ENCODE measurements around the gene EXOC6B.
A peak's percentile ranks its signal among the peaks of the same experiment; 100 is the strongest.

The EXOC6B gene

DNA sequence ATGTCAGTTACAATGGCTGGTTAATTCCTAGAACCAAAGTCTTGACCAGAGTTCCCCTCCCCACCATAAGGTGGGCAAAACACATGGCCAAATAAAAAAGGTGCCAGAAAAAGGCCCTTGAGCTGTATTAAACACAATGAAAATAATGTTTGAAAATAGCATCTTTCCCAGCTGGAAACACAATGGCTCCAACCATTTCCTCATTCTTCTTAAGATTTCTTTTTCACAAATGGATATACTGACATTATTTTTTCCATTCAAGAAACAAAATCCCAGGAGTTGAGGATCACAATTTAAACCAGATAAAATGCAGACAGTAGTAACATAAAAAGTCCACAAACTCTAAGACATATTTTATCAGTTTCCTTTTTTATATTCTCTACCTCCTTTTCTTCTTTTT lies 143.8 kb downstream of the EXOC6B start:
- H3K4me3 ChIP-seq (ENCODE audit: low read depth, low read length) = no peak overlapping the region
- no peaks in the 10 kb centered on the region for H3K36me3 ChIP-seq (ENCODE audit: insufficient read depth, low read length)
- no peaks in the 10 kb centered on the region for H3K27me3 ChIP-seq (ENCODE audit: insufficient read depth, low read length)
- no peaks in the 10 kb centered on the region for H3K79me2 ChIP-seq (ENCODE audit: control insufficient read depth, insufficient read depth, low read length, unreplicated experiment)
- no peak overlapping the region for H3K27ac ChIP-seq (ENCODE audit: low read depth, low read length)
- no peak overlapping the region for H2AFZ ChIP-seq (ENCODE audit: low read length, unreplicated experiment)
- no peaks in the 10 kb centered on the region for H3K4me1 ChIP-seq (ENCODE audit: control insufficient read depth, insufficient read depth, low read length, unreplicated experiment)

GRCh38 chr2:72681016-72681995 lies 144.5 kb downstream of the EXOC6B start:
- no peaks in the 10 kb centered on the region for H3K36me3 ChIP-seq (ENCODE audit: insufficient read depth, low read length)
- no peaks in the 10 kb centered on the region for H3K27me3 ChIP-seq (ENCODE audit: insufficient read depth, low read length)
- no peak overlapping the region for H3K4me3 ChIP-seq (ENCODE audit: low read depth, low read length)
- no peak overlapping the region for H2AFZ ChIP-seq (ENCODE audit: low read length, unreplicated experiment)
- H3K79me2 ChIP-seq (ENCODE audit: control insufficient read depth, insufficient read depth, low read length, unreplicated experiment) = no peaks in the 10 kb centered on the region
- peaks cover 6% of the 10 kb centered on the region for H3K4me1 ChIP-seq (ENCODE audit: control insufficient read depth, insufficient read depth, low read length, unreplicated experiment)
- H3K27ac ChIP-seq (ENCODE audit: low read depth, low read length) = no peak overlapping the region

GRCh38 chr2:72678024-72678423 lies 147.8 kb downstream of the EXOC6B start:
- Histone ChIP-seq H3K27ac (ENCODE audit: low read depth, low read length) (no peak overlapping the region), H3K4me1 (ENCODE audit: control insufficient read depth, insufficient read depth, low read length, unreplicated experiment) (peaks cover 10% of the 10 kb centered on the region), H3K36me3 (ENCODE audit: insufficient read depth, low read length) (no peaks in the 10 kb centered on the region), H3K79me2 (ENCODE audit: control insufficient read depth, insufficient read depth, low read length, unreplicated experiment) (no peaks in the 10 kb centered on the region), H3K4me3 (ENCODE audit: low read depth, low read length) (no peak overlapping the region), H2AFZ (ENCODE audit: low read length, unreplicated experiment) (no peak overlapping the region), H3K27me3 (ENCODE audit: insufficient read depth, low read length) (no peaks in the 10 kb centered on the region)

GRCh38 chr2:72676341-72677025 lies 149.3 kb downstream of the EXOC6B start:
- H3K4me3 ChIP-seq (ENCODE audit: low read depth, low read length) = no peak overlapping the region
- no peaks in the 10 kb centered on the region for H3K27me3 ChIP-seq (ENCODE audit: insufficient read depth, low read length)
- no peaks in the 10 kb centered on the region for H3K79me2 ChIP-seq (ENCODE audit: control insufficient read depth, insufficient read depth, low read length, unreplicated experiment)
- H3K4me1 ChIP-seq (ENCODE audit: control insufficient read depth, insufficient read depth, low read length, unreplicated experiment) = peaks cover 10% of the 10 kb centered on the region
- H2AFZ ChIP-seq (ENCODE audit: low read length, unreplicated experiment) = no peak overlapping the region
- H3K27ac ChIP-seq (ENCODE audit: low read depth, low read length) = no peak overlapping the region
- H3K36me3 ChIP-seq (ENCODE audit: insufficient read depth, low read length) = no peaks in the 10 kb centered on the region

DNA sequence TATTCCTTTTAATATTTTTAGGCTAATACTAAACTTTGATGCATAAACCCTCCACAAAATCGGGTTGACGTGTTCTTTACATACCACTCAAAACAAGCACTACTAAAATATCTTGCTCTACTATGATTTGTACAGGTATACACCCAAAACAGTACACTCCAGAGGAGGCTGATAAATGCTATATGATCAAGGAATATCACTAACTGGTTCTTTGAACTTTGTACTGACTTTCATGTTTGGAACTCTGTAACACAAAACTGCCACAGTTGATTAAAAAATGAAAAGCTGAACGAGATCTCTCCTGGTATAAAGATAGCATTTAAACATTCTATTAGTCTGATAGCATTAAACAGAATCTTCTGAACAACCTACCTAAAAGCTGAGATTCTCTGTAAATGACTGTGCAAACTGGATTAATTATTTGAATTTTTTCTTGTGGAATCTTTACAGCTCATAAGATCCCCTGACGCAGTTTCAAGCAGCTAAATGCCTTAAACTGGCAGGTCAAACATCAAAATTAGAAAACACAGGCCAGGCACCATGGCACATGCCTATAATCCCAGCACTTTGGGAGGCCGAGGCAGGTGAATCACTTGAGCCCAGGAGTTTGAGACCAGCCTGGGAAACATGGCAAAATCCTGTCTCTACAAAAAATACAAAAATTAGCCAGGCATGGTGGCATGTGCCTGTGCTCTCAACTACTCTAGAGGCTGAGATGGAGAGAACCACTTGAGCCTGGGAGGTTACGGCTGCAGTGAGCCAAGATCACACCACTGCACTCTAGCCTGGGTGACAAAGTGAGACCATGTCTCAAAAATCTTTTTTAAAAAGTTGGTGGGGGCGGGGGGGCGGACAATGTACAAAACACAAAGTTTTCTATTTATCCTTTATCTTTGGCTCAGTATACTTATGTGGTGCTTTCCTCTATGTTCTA lies 150.6 kb downstream of the EXOC6B start:
- Histone ChIP-seq H3K27me3 (ENCODE audit: insufficient read depth, low read length) (no peaks in the 10 kb centered on the region), H3K4me1 (ENCODE audit: control insufficient read depth, insufficient read depth, low read length, unreplicated experiment) (peaks cover 10% of the 10 kb centered on the region)

DNA sequence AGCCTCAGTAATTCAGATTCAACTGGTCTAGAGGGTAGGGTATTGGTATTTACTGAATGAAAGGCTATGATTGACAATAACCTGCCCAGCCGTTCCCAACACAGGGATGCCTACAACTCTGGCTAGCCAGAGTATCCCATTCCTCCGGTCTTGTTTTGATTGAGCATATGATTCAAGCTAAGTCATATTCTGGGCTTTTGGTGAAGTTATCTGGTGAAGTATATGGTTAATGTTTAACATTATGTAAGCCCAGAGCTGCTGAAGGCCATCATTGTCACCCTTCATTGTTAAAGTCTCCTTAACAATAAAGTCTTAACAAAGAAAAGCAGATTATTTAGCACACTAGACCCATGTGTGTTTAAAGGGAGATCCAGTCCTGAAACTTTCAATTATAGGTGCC lies 152.6 kb downstream of the EXOC6B start:
- no peak overlapping the region for H2AFZ ChIP-seq (ENCODE audit: low read length, unreplicated experiment)
- peaks cover 16% of the 10 kb centered on the region for H3K4me1 ChIP-seq (ENCODE audit: control insufficient read depth, insufficient read depth, low read length, unreplicated experiment)
- H3K79me2 ChIP-seq (ENCODE audit: control insufficient read depth, insufficient read depth, low read length, unreplicated experiment) = no peaks in the 10 kb centered on the region
- H3K27ac ChIP-seq (ENCODE audit: low read depth, low read length) = no peak overlapping the region
- H3K36me3 ChIP-seq (ENCODE audit: insufficient read depth, low read length) = no peaks in the 10 kb centered on the region
- H3K27me3 ChIP-seq (ENCODE audit: insufficient read depth, low read length) = no peaks in the 10 kb centered on the region
- no peak overlapping the region for H3K4me3 ChIP-seq (ENCODE audit: low read depth, low read length)

More for the DNA sequence above, 150.6 kb downstream of the EXOC6B start:
- no peaks in the 10 kb centered on the region for H3K36me3 ChIP-seq (ENCODE audit: insufficient read depth, low read length)
- no peak overlapping the region for H3K4me3 ChIP-seq (ENCODE audit: low read depth, low read length)
- H3K27ac ChIP-seq (ENCODE audit: low read depth, low read length) = no peak overlapping the region
- H3K79me2 ChIP-seq (ENCODE audit: control insufficient read depth, insufficient read depth, low read length, unreplicated experiment) = no peaks in the 10 kb centered on the region
- H2AFZ ChIP-seq (ENCODE audit: low read length, unreplicated experiment) = no peak overlapping the region

GRCh38 chr2:72669121-72669520 lies 156.7 kb downstream of the EXOC6B start:
- no peaks in the 10 kb centered on the region for H3K27me3 ChIP-seq (ENCODE audit: insufficient read depth, low read length)
- H3K36me3 ChIP-seq (ENCODE audit: insufficient read depth, low read length) = no peaks in the 10 kb centered on the region
- H2AFZ ChIP-seq (ENCODE audit: low read length, unreplicated experiment) = peak overlapping the region; percentile 19
- H3K27ac ChIP-seq (ENCODE audit: low read depth, low read length) = peak overlapping the region; percentile 15; the same call in 1 of the 2 replicates
- H3K4me1 ChIP-seq (ENCODE audit: control insufficient read depth, insufficient read depth, low read length, unreplicated experiment) = peaks cover 9% of the 10 kb centered on the region
- H3K79me2 ChIP-seq (ENCODE audit: control insufficient read depth, insufficient read depth, low read length, unreplicated experiment) = no peaks in the 10 kb centered on the region
- no peak overlapping the region for H3K4me3 ChIP-seq (ENCODE audit: low read depth, low read length)

GRCh38 chr2:72668647-72669046 lies 157.2 kb downstream of the EXOC6B start:
- Histone ChIP-seq H3K36me3 (ENCODE audit: insufficient read depth, low read length) (no peaks in the 10 kb centered on the region), H3K27me3 (ENCODE audit: insufficient read depth, low read length) (no peaks in the 10 kb centered on the region), H3K27ac (ENCODE audit: low read depth, low read length) (no peak overlapping the region), H3K4me3 (ENCODE audit: low read depth, low read length) (no peak overlapping the region), H3K79me2 (ENCODE audit: control insufficient read depth, insufficient read depth, low read length, unreplicated experiment) (no peaks in the 10 kb centered on the region), H2AFZ (ENCODE audit: low read length, unreplicated experiment) (no peak overlapping the region), H3K4me1 (ENCODE audit: control insufficient read depth, insufficient read depth, low read length, unreplicated experiment) (peaks cover 9% of the 10 kb centered on the region)

- H2AFZ ChIP-seq (ENCODE audit: low read length, unreplicated experiment) = no peak overlapping the region
- H3K79me2 ChIP-seq (ENCODE audit: control insufficient read depth, insufficient read depth, low read length, unreplicated experiment) = no peaks in the 10 kb centered on the region
- no peaks in the 10 kb centered on the region for H3K36me3 ChIP-seq (ENCODE audit: insufficient read depth, low read length)
- no peak overlapping the region for H3K4me3 ChIP-seq (ENCODE audit: low read depth, low read length)
- H3K27me3 ChIP-seq (ENCODE audit: insufficient read depth, low read length) = no peaks in the 10 kb centered on the region
- no peak overlapping the region for H3K27ac ChIP-seq (ENCODE audit: low read depth, low read length)
- peaks cover 6% of the 10 kb centered on the region for H3K4me1 ChIP-seq (ENCODE audit: control insufficient read depth, insufficient read depth, low read length, unreplicated experiment)
Observed at GRCh38 chr2:72665448-72665847, 160.4 kb downstream of the EXOC6B start.

DNA sequence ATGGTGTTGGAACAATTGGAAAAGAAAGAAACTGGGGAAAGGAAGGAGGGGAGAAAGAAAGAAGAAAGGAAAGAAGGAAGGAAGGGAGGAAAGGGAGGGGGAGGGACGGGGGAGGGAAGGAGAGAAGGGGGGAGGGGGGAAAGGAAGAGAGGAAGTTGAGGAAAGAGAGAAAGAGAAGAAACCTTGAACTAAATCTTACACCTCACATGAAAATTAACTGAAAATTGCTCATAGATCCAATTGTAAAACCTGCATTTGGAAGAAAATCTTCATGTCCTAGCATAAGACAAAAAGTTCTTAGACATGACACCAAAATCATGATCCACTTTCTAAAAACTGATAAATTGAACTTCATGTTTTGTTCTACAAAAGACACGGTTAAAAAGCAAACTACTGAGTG lies 163.8 kb downstream of the EXOC6B start:
- H3K27ac ChIP-seq (ENCODE audit: low read depth, low read length) = no peak overlapping the region
- no peaks in the 10 kb centered on the region for H3K4me1 ChIP-seq (ENCODE audit: control insufficient read depth, insufficient read depth, low read length, unreplicated experiment)
- no peak overlapping the region for H2AFZ ChIP-seq (ENCODE audit: low read length, unreplicated experiment)
- no peak overlapping the region for H3K4me3 ChIP-seq (ENCODE audit: low read depth, low read length)
- H3K27me3 ChIP-seq (ENCODE audit: insufficient read depth, low read length) = no peaks in the 10 kb centered on the region
- H3K36me3 ChIP-seq (ENCODE audit: insufficient read depth, low read length) = no peaks in the 10 kb centered on the region
- H3K79me2 ChIP-seq (ENCODE audit: control insufficient read depth, insufficient read depth, low read length, unreplicated experiment) = no peaks in the 10 kb centered on the region
